ENCODE results near the gene ARX. TPM values are rescaled to one million over a fixed set of nuclear protein-coding genes. Genes with fewer than 3 reads are reported as not detected.

The ARX gene
- total RNA-seq, 1 experiment from 2014 or later = not detected

DNA sequence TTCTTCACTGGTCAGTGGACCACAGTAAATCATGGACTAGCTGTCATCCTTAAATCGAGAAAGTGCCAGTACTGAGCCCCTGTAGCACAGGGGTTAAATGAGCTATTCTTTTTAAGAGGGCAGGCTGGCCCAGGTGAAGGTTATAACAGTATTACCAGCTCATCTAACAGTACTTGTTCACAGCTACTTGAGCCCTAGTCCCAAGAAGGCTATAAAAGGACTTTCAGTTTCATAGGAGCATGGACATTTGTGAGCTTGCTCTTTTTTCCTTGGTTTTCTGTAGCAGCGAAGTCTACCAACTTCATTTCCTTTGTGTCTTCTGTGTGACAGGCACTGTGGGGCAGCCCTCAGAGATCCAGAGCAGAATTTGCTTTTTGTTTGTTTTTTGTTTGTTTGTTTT, 61.0 kb downstream of the ARX start:
- no peaks in the 10 kb centered on the region for H3K9me2 ChIP-seq (replicated peaks; ENCODE audit: low read length)
- ChIA-PET CTCF (no interaction called here), POLR2A (ENCODE audit: unreplicated experiment) (no interaction called here)
- TF ChIP-seq, protein P1, sequence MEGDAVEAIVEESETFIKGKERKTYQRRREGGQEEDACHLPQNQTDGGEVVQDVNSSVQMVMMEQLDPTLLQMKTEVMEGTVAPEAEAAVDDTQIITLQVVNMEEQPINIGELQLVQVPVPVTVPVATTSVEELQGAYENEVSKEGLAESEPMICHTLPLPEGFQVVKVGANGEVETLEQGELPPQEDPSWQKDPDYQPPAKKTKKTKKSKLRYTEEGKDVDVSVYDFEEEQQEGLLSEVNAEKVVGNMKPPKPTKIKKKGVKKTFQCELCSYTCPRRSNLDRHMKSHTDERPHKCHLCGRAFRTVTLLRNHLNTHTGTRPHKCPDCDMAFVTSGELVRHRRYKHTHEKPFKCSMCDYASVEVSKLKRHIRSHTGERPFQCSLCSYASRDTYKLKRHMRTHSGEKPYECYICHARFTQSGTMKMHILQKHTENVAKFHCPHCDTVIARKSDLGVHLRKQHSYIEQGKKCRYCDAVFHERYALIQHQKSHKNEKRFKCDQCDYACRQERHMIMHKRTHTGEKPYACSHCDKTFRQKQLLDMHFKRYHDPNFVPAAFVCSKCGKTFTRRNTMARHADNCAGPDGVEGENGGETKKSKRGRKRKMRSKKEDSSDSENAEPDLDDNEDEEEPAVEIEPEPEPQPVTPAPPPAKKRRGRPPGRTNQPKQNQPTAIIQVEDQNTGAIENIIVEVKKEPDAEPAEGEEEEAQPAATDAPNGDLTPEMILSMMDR (conservative IDR thresholded peaks at IDR 0.05; ENCODE audit: low read depth, low read length) = no peak
- TF ChIP-seq EZH2 (IDR thresholded peaks at IDR 0.05; ENCODE audit: low read length, unreplicated experiment) (no peak), EZH2phosphoT487 (IDR thresholded peaks at IDR 0.05; ENCODE audit: borderline replicate concordance, low read length) (no peak)
- H3K4me2 ChIP-seq (ENCODE audit: low read length) = no peak overlapping the region
- no peaks in the 10 kb centered on the region for H4K20me1 ChIP-seq (ENCODE audit: low read length)
- no peaks in the 10 kb centered on the region for H3F3A ChIP-seq (ENCODE audit: low read length, unreplicated experiment)
- no peak for ATAC-seq
- no TSS peak for BruUV-seq (replicated peaks)
- H3K9ac ChIP-seq (ENCODE audit: low read length) = no peak overlapping the region
- no peaks in the 10 kb centered on the region for H3K27me3 ChIP-seq (ENCODE audit: low read length)
- H3K36me3 ChIP-seq (ENCODE audit: low read depth, low read length) = no peaks in the 10 kb centered on the region
- no peak overlapping the region for H3K4me3 ChIP-seq (ENCODE audit: low read length)
- H3K27ac ChIP-seq (ENCODE audit: low read length) = no peak overlapping the region
- H3K4me1 ChIP-seq (ENCODE audit: insufficient read depth, low read length) = no peaks in the 10 kb centered on the region; the same call in 1 of the 2 replicates
- DNase-seq = no peak
- no peaks in the 10 kb centered on the region for H3K79me2 ChIP-seq (ENCODE audit: low read length)
- no peaks in the 10 kb centered on the region for H3K9me3 ChIP-seq (ENCODE audit: low read length)
- H2AFZ ChIP-seq (ENCODE audit: low read length) = no peak overlapping the region
- intact Hi-C loops (cut with micrococcal nuclease) = no loop called here

All from PC-3 (cell line).